22Rv1 (cell line): ENCODE data around the gene WNK3.
A peak's percentile ranks its signal among the peaks of the same experiment; 100 is the strongest.
"Not testable (repeated sequence)": the region's sequence is repeated elsewhere in the genome, so short reads cannot be mapped to it uniquely, and the experiment has no call there.

ENCODE experiments used
- H3K27ac ChIP-seq: fragments of 450-650 bp; 2 replicates; pipeline ENCODE4 v1.5.1; 2017
- ZFX ChIP-seq: fragments of 450-650 bp; IDR thresholded peaks from 2 replicates; pipeline ENCODE4 v1.6.1; 2017; ENCODE audit warnings: antibody characterized with exemption, borderline replicate concordance
- TF ChIP-seq, protein P1 (sequence below): fragments of 450-650 bp; IDR thresholded peaks from 2 replicates; pipeline ENCODE4 v1.5.1; 2017; ENCODE audit warnings: mild to moderate bottlenecking

Gene WNK3

DNA sequence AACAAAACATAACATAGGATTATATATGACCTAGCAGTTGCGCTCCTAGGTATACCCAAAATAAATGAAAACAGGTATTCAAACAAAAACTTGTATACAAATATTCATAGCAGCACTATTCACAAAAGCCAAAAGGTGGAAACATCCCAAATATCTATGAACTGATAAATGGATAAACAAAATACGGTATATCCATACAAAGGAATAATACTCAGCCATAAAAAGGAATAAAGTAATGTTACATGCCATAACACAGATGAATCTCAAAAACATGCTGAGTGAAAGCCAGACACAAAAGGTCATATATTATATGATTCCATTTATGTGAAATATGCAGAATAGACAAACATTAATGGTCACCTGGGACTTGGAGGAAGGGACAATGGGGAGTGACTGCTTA is 5.2 kb downstream of the WNK3 start:
- TF ChIP-seq ZFX, result no peak
- TF ChIP-seq, protein P1, sequence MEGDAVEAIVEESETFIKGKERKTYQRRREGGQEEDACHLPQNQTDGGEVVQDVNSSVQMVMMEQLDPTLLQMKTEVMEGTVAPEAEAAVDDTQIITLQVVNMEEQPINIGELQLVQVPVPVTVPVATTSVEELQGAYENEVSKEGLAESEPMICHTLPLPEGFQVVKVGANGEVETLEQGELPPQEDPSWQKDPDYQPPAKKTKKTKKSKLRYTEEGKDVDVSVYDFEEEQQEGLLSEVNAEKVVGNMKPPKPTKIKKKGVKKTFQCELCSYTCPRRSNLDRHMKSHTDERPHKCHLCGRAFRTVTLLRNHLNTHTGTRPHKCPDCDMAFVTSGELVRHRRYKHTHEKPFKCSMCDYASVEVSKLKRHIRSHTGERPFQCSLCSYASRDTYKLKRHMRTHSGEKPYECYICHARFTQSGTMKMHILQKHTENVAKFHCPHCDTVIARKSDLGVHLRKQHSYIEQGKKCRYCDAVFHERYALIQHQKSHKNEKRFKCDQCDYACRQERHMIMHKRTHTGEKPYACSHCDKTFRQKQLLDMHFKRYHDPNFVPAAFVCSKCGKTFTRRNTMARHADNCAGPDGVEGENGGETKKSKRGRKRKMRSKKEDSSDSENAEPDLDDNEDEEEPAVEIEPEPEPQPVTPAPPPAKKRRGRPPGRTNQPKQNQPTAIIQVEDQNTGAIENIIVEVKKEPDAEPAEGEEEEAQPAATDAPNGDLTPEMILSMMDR, result no peak
- H3K27ac ChIP-seq, result no peak overlapping the region

GRCh38 chrX:54337383-54337782 is 20.5 kb downstream of the WNK3 start:
- not testable (repeated sequence) for H3K27ac ChIP-seq

GRCh38 chrX:54325077-54325476 is 32.8 kb downstream of the WNK3 start:
- TF ChIP-seq, protein P1, result no peak
- no peak for TF ChIP-seq ZFX
- H3K27ac ChIP-seq, result peak overlapping the region; percentile 49

DNA sequence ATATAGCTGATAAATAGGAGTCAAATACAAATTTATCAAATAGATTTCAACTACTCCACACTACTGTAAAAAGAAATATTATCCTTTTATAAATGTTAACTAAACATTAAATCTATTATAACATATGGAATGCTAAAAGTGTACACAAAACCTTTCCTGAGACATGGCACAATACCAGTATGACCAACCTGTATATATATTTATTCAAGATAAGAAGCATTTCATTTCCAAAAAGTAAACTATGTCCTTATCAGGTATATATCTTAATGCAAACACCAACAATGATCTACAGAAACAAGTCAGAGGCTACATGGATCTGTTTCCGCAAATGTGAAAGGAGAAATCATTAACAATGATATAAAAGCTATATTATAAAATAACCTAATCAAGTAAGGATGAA is 37.8 kb downstream of the WNK3 start:
- peak overlapping the region; percentile 44 for H3K27ac ChIP-seq
- TF ChIP-seq, protein P1, result no peak
- no peak for TF ChIP-seq ZFX

GRCh38 chrX:54306379-54306778 is 51.5 kb downstream of the WNK3 start:
- H3K27ac ChIP-seq, result no peak overlapping the region
- TF ChIP-seq ZFX, result no peak
- TF ChIP-seq, protein P1, result no peak

DNA sequence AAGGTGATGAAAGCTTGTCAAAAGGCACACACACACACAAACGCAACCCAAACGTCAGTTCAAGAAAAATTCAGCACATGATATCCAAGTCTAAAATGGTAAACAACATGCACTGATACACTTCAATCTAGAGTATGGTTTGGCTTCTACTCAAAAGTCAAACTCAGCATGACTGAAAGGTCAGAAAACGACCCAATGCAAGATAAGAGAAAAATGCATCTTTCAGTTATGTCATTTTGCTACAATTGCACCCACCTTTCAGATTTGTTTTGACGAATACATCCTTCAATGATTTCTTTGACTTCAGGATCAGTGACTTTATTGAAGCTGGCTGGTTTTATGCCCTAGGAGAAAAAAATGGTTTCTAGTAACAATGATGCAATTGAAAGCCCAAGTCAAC is 56.3 kb downstream of the WNK3 start:
- no peak for TF ChIP-seq ZFX
- TF ChIP-seq, protein P1, result no peak
- H3K27ac ChIP-seq, result no peak overlapping the region

DNA sequence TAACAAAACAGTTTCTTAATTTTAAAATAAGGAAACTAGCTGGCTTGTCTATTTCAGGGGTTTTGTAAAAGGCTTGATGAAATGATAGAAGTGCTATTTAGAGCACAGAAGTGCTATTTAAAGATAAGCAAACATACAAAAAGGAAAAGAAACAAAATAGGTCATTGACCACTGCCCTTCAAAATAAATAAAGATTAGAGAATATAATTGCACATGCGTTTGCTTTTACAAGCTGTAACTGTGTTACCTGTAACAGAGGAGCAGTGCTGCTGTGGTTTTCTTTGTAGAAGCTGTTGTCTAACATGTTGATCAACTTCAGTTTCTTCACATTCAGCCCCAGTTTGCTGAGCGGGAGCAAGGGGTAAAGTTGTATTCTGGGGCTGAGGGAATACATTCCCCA is 63.5 kb downstream of the WNK3 start:
- TF ChIP-seq, protein P1, result no peak
- TF ChIP-seq ZFX, result no peak
- H3K27ac ChIP-seq, result no peak overlapping the region

- no peak for TF ChIP-seq ZFX
- TF ChIP-seq, protein P1, result no peak
- no peak overlapping the region for H3K27ac ChIP-seq
Observed at GRCh38 chrX:54292755-54293154, 65.1 kb downstream of the WNK3 start.
